SK-N-SH (cell line): Measurements from ENCODE around the gene GRM7. TPM values are rescaled to one million over a fixed set of nuclear protein-coding genes. Genes with fewer than 3 reads are reported as not detected.

ENCODE experiments used
- CTCF ChIA-PET: fragments of 300-600, 350-600 bp; formaldehyde crosslinking; extraction: SDS; loops from one replicate; lab custom pipeline; 2021; lab: Yijun Ruan, JAX
- POLR2A ChIA-PET: fragments of 350-600 bp; sonication (Branson Sonifier 250); formaldehyde crosslinking; extraction: SDS; loops from one replicate; lab custom pipeline; 2020; ENCODE audit warnings: antibody characterized with exemption, inconsistent platforms; lab: Yijun Ruan, JAX
- DNase-seq: peaks from one replicate; pipeline ENCODE4 v3.0.0; 2012
- H2AFZ ChIP-seq: fragments of 200-600 bp; sonication (generic); 2 replicates; pipeline ENCODE4 v1.8.1; 2016; ENCODE audit warnings: antibody characterized with exemption, mild to moderate bottlenecking, low read depth
- H3F3A ChIP-seq: fragments of 200-600 bp; sonication (generic); replicated peaks from 2 replicates; pipeline ENCODE3; 2016; ENCODE audit warnings: antibody characterized with exemption, mild to moderate bottlenecking; ENCODE audit not compliant: insufficient read depth
- H3K27ac ChIP-seq, 2 experiments: fragments of 200-500 bp in 1 of 2; fragments of 200-600 bp in 1 of 2; sonication (Bioruptor generic) in 1 of 2; sonication (generic), shearing (Covaris generic) in 1 of 2; 2 replicates each; pipeline versions ENCODE4 v1.5.1 to v1.6.1; 2014 to 2016; ENCODE audit warnings: low read depth in 2 of 2, inconsistent platforms in 1 of 2, low read length in 1 of 2, mild to moderate bottlenecking in 1 of 2, mixed read lengths in 1 of 2
- H3K27me3 ChIP-seq: fragments of 200-600 bp; sonication (generic), shearing (Covaris generic); 2 replicates; pipeline ENCODE4 v1.6.1; 2016; ENCODE audit warnings: mixed run types; ENCODE audit not compliant: insufficient read depth
- H3K36me3 ChIP-seq, 2 experiments: fragments of 200-500 bp in 1 of 2; fragments of 200-600 bp in 1 of 2; sonication (Bioruptor generic) in 1 of 2; sonication (generic) in 1 of 2; replicated peaks in 1 of 2; 2 replicates each; pipeline versions ENCODE3 to v1.5.1; 2014 to 2016; ENCODE audit warnings: low read length in 1 of 2, mild to moderate bottlenecking in 1 of 2; ENCODE audit not compliant: insufficient read depth in 2 of 2, control insufficient read depth in 1 of 2
- H3K4me1 ChIP-seq, 2 experiments: fragments of 200-500 bp in 1 of 2; fragments of 200-600 bp in 1 of 2; sonication (Bioruptor generic) in 1 of 2; sonication (generic), shearing (Covaris generic) in 1 of 2; 2 replicates each; pipeline versions ENCODE4 v1.5.1 to v1.6.1; 2014 to 2016; ENCODE audit warnings: low read depth in 1 of 2, low read length in 1 of 2, mixed run types in 1 of 2; ENCODE audit not compliant: insufficient read depth in 2 of 2, control insufficient read depth in 1 of 2
- H3K4me2 ChIP-seq: fragments of 200-600 bp; sonication (generic), shearing (Covaris generic); 2 replicates; pipeline ENCODE4 v1.6.1; 2017; ENCODE audit warnings: mixed run types
- H3K4me3 ChIP-seq, 2 experiments: fragments of 200-500 bp in 1 of 2; fragments of 200-600 bp in 1 of 2; sonication (Bioruptor generic) in 1 of 2; sonication (generic), shearing (Covaris generic) in 1 of 2; 2 replicates each; pipeline versions ENCODE4 v1.5.1 to v1.8.1; 2014 to 2016; ENCODE audit warnings: low read depth in 2 of 2, inconsistent platforms in 1 of 2, low read length in 1 of 2, mild to moderate bottlenecking in 1 of 2, mixed read lengths in 1 of 2, moderate library complexity in 1 of 2
- H3K79me2 ChIP-seq: fragments of 200-600 bp; sonication (generic); 2 replicates; pipeline ENCODE4 v1.8.1; 2017; ENCODE audit warnings: mild to moderate bottlenecking; ENCODE audit not compliant: insufficient read depth
- H3K9ac ChIP-seq: fragments of 200-600 bp; sonication (generic); 2 replicates; pipeline ENCODE4 v1.6.1; 2017; ENCODE audit warnings: mixed run types
- H3K9me2 ChIP-seq: fragments of 200-600 bp; sonication (generic); 2 replicates; pipeline ENCODE4 v1.6.1; 2017; ENCODE audit warnings: mixed run types
- H3K9me3 ChIP-seq: fragments of 200-600 bp; sonication (generic); 2 replicates; pipeline ENCODE4 v1.6.1; 2017; ENCODE audit warnings: mixed run types, mild to moderate bottlenecking, moderate library complexity
- H4K20me1 ChIP-seq: fragments of 200-600 bp; sonication (generic); 2 replicates; pipeline ENCODE4 v1.6.1; 2017; ENCODE audit warnings: mild to moderate bottlenecking, mixed run types; ENCODE audit not compliant: insufficient read depth
- CHD2 ChIP-seq: fragments of 150-350 bp; IDR thresholded peaks from 2 replicates; pipeline ENCODE4 v1.6.1; 2018; ENCODE audit warnings: low read length; ENCODE audit not compliant: partially characterized antibody
- EP300 ChIP-seq, 2 experiments: IDR thresholded peaks; 2 replicates each; pipeline versions ENCODE4 v1.4.0 to v1.6.1; 2012; ENCODE audit warnings: borderline replicate concordance in 1 of 2, low read depth in 1 of 2, low read length in 1 of 2
- EZH2phosphoT487 ChIP-seq: fragments of 200-600 bp; sonication (generic); IDR thresholded peaks from 2 replicates; pipeline ENCODE4 v1.6.1; 2017; ENCODE audit warnings: low read depth, mixed run types, mild to moderate bottlenecking, antibody characterized with exemption, moderate library complexity, borderline replicate concordance
- MEF2A ChIP-seq: IDR thresholded peaks from 2 replicates; pipeline ENCODE4 v1.4.0; 2012; ENCODE audit warnings: low read depth, borderline replicate concordance
- NFIC ChIP-seq: IDR thresholded peaks from 2 replicates; pipeline ENCODE4 v1.4.0; 2012; ENCODE audit warnings: borderline replicate concordance
- RAD21 ChIP-seq: IDR thresholded peaks from 2 replicates; pipeline ENCODE4 v1.6.1; 2012; ENCODE audit warnings: mild to moderate bottlenecking, low read length
- SIN3A ChIP-seq: IDR thresholded peaks from 2 replicates; pipeline ENCODE4 v1.6.1; 2012; ENCODE audit warnings: low read depth, mild to moderate bottlenecking, low read length, moderate library complexity, borderline replicate concordance
- SMC3 ChIP-seq: IDR thresholded peaks from 2 replicates; pipeline ENCODE4 v1.6.1; 2012; ENCODE audit warnings: low read depth, low read length, improper control_type of control experiment
- TAF1 ChIP-seq: IDR thresholded peaks from 2 replicates; pipeline ENCODE4 v1.6.1; 2012; ENCODE audit warnings: low read depth, mild to moderate bottlenecking, low read length, moderate library complexity, borderline replicate concordance
- TCF12 ChIP-seq: IDR thresholded peaks from 2 replicates; pipeline ENCODE4 v1.4.0; 2012
- TEAD4 ChIP-seq: IDR thresholded peaks from 2 replicates; pipeline ENCODE4 v1.4.0; 2012; ENCODE audit warnings: mild to moderate bottlenecking, borderline replicate concordance; ENCODE audit not compliant: insufficient read depth
- YY1 ChIP-seq: IDR thresholded peaks from 2 replicates; pipeline ENCODE4 v1.4.0; 2012; ENCODE audit warnings: low read depth, mild to moderate bottlenecking
- WGBS: methylation state at CpG from one replicate; pipeline ENCODE4 v1.1.6; 2017; ENCODE audit warnings: low lambda C conversion rate; 5-methylcytosine and 5-hydroxymethylcytosine counted together
- polyA plus RNA-seq, 3 experiments: library from polyadenylated mRNA; depleted of rRNA; stranded (reverse); fragments of >200 nt; gene quantifications; 2 replicates each; pipeline ENCODE4 v1.2.3, GENCODE V29; 2012
- TF ChIP-seq, protein P1 (sequence below): IDR thresholded peaks from 2 replicates; pipeline ENCODE4 v1.4.0; 2012; ENCODE audit warnings: low read depth, borderline replicate concordance
- TF ChIP-seq, protein P2 (sequence below): fragments of 150-350 bp; IDR thresholded peaks from 2 replicates; pipeline ENCODE4 v1.6.1; 2017; ENCODE audit warnings: antibody characterized with exemption, low read length, low read depth, borderline replicate concordance
- TF ChIP-seq, protein P3 (sequence below): IDR thresholded peaks from 2 replicates; pipeline ENCODE4 v1.4.0; 2012; ENCODE audit warnings: low read depth
- TF ChIP-seq, protein P4 (sequence below): fragments of 200-600 bp; sonication (generic); IDR thresholded peaks from 2 replicates; pipeline ENCODE4 v1.6.1; 2017; ENCODE audit warnings: antibody characterized with exemption, mild to moderate bottlenecking, moderate library complexity

GRM7 gene
- polyA plus RNA-seq, 1 of the 3 experiments (the other 2 are of a cell fraction), result 0.03 TPM

DNA sequence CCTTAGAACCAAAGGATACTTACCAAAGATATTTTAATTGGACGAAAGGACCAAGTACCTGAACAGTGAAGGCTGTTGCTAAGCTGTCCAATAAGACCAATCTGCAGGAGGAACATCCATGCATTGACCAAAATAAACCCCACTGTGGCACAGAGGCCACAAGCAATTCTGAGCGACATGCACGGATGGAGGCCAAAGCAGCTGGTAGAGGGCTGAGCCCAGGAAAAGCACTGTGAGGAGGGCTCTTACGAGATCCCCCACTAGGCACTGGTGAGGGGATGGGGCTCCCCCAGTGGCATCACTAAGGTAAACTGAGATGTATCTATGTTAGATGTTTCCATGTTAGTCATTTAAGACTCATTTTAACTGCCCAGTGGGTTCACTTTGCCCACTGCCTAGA is 920.5 kb downstream of the GRM7 start (continued):
- TF ChIP-seq EZH2phosphoT487, result no peak
- TF ChIP-seq MEF2A, result no peak
- TF ChIP-seq, protein P1, sequence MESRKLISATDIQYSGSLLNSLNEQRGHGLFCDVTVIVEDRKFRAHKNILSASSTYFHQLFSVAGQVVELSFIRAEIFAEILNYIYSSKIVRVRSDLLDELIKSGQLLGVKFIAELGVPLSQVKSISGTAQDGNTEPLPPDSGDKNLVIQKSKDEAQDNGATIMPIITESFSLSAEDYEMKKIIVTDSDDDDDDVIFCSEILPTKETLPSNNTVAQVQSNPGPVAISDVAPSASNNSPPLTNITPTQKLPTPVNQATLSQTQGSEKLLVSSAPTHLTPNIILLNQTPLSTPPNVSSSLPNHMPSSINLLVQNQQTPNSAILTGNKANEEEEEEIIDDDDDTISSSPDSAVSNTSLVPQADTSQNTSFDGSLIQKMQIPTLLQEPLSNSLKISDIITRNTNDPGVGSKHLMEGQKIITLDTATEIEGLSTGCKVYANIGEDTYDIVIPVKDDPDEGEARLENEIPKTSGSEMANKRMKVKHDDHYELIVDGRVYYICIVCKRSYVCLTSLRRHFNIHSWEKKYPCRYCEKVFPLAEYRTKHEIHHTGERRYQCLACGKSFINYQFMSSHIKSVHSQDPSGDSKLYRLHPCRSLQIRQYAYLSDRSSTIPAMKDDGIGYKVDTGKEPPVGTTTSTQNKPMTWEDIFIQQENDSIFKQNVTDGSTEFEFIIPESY, result no peak
- no peak for TF ChIP-seq EP300 (IDR thresholded peaks at IDR 0.05; ENCODE audit: borderline replicate concordance in 1 of 2, low read depth in 1 of 2, low read length in 1 of 2)
- no peak for TF ChIP-seq SIN3A
- no peak for TF ChIP-seq CHD2
- TF ChIP-seq YY1, result no peak
- TF ChIP-seq TAF1, result no peak
- TF ChIP-seq, protein P2, sequence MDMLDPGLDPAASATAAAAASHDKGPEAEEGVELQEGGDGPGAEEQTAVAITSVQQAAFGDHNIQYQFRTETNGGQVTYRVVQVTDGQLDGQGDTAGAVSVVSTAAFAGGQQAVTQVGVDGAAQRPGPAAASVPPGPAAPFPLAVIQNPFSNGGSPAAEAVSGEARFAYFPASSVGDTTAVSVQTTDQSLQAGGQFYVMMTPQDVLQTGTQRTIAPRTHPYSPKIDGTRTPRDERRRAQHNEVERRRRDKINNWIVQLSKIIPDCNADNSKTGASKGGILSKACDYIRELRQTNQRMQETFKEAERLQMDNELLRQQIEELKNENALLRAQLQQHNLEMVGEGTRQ, result no peak

DNA sequence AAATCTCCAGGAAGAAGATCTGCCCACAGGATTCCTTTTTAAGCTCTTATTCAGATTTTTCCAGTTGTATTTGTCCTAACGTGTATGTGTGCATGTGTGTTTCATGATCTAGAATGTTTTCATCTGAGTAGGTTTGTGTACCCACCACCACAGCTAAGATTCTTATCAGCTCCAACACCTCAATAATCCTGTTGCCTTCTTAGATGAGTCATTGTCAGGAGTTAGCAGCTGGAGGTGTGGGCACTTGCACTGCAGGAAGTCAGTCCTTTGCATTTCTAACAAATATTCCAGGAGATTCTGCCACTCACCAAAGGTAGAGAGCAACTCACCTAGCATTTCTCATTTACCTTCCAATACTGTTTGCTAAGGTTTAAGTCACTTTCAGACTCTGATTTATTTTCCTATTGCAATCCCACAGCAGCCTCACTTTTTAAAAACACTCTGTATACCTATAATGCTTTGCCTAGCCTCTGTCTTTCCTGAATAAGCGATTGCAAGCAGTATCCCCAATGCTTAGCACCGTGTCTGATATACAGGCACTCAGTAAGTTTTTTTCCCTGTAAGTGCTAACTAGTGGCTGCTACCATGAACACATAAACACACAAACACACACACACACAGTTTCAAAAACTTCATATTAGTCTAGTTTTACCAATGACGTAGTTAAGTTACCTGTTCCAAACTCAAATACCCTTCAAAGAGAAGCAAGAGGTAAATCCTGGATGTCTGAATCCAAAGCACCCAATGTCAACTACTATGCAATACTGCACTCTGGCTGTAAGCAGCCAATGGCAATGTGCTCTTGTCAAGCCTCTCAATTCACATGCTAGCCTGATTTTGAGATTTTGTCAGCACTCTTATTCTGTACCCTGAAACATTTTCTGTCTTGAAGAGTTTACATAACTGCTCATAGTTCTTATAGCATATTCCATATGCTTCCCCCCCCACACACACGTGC is 927.2 kb downstream of the GRM7 start:
- no peaks in the 10 kb centered on the region for H4K20me1 ChIP-seq
- DNase-seq, result no peak
- WGBS, result 27% methylated on average over 5 of the region's 5 CpGs
- H3K4me3 ChIP-seq, result no peak overlapping the region
- H3K4me1 ChIP-seq, result no peaks in the 10 kb centered on the region
- H3K9me2 ChIP-seq, result no peaks in the 10 kb centered on the region
- POLR2A ChIA-PET, result no interaction called here
- no peak overlapping the region for H3K4me2 ChIP-seq
- CTCF ChIA-PET, result no interaction called here
- no peaks in the 10 kb centered on the region for H3F3A ChIP-seq
- no peak overlapping the region for H3K27ac ChIP-seq
- no peak overlapping the region for H2AFZ ChIP-seq
- TF ChIP-seq RAD21, result peak; percentile 40
- no peak for TF ChIP-seq CHD2
- no peak overlapping the region for H3K9ac ChIP-seq
- no peaks in the 10 kb centered on the region for H3K36me3 ChIP-seq
- no peaks in the 10 kb centered on the region; the same call in 1 of the 2 replicates for H3K9me3 ChIP-seq
- no peaks in the 10 kb centered on the region for H3K27me3 ChIP-seq
- H3K79me2 ChIP-seq, result no peaks in the 10 kb centered on the region

DNA sequence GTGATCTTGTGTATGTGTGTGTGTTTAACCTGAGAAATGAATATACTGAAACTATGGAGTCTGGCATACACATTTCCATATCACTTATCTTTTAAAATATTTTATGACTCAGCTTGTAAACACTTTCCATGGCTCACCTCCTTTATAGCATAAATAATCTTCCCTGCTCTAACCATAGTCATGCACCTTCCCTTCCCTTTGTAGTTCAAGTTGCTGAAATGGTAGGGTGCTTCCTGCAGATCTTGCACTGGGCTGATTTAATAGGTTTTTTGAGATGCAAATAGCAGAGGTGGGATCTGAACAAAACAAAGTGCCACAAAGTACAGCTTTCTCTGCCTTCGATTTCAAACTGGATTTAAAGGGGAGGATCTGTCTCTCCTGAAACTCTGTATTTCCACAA is 928.0 kb downstream of the GRM7 start:
- Histone ChIP-seq H3K27ac (no peak overlapping the region), H2AFZ (no peak overlapping the region), H3K79me2 (no peaks in the 10 kb centered on the region), H3K9me2 (no peaks in the 10 kb centered on the region), H3K4me3 (no peak overlapping the region), H3K9ac (no peak overlapping the region), H3K36me3 (no peaks in the 10 kb centered on the region), H4K20me1 (no peaks in the 10 kb centered on the region), H3K27me3 (no peaks in the 10 kb centered on the region), H3K9me3 (no peaks in the 10 kb centered on the region; the same call in 1 of the 2 replicates), H3F3A (no peaks in the 10 kb centered on the region), H3K4me1 (no peaks in the 10 kb centered on the region), H3K4me2 (no peak overlapping the region)
- ChIA-PET CTCF (interaction anchor here (0.7 to 1.4 kb wide), 2 partner anchors 11 to 112 kb away, joined by 3 to 6 read pairs; no protein-coding TSS in a partner anchor), POLR2A (no interaction called here)
- TF ChIP-seq TCF12 (no peak), TEAD4 (no peak), SMC3 (no peak), NFIC (no peak)
- TF ChIP-seq, protein P3, sequence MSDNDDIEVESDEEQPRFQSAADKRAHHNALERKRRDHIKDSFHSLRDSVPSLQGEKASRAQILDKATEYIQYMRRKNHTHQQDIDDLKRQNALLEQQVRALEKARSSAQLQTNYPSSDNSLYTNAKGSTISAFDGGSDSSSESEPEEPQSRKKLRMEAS, result no peak
- TF ChIP-seq, protein P4, sequence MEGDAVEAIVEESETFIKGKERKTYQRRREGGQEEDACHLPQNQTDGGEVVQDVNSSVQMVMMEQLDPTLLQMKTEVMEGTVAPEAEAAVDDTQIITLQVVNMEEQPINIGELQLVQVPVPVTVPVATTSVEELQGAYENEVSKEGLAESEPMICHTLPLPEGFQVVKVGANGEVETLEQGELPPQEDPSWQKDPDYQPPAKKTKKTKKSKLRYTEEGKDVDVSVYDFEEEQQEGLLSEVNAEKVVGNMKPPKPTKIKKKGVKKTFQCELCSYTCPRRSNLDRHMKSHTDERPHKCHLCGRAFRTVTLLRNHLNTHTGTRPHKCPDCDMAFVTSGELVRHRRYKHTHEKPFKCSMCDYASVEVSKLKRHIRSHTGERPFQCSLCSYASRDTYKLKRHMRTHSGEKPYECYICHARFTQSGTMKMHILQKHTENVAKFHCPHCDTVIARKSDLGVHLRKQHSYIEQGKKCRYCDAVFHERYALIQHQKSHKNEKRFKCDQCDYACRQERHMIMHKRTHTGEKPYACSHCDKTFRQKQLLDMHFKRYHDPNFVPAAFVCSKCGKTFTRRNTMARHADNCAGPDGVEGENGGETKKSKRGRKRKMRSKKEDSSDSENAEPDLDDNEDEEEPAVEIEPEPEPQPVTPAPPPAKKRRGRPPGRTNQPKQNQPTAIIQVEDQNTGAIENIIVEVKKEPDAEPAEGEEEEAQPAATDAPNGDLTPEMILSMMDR, result no peak
- no peak for DNase-seq
- WGBS, result 10% methylated on average over 1 of the region's 1 CpG
